GM12865 (cell line): ENCODE results near the gene AP2A1.

Experiments
- DNase-seq: peaks from one replicate; pipeline ENCODE4 v3.0.0; 2010; ENCODE audit warnings: low read depth
- H3K4me3 ChIP-seq: 2 replicates; pipeline ENCODE4 v1.5.1; 2011; ENCODE audit warnings: mild to moderate bottlenecking, low read depth, low read length, control low read depth
- TF ChIP-seq, protein P1 (sequence below): IDR thresholded peaks from 2 replicates; pipeline ENCODE4 v1.5.1; 2011; ENCODE audit warnings: low read length, control low read depth, low read depth, inconsistent platforms; ENCODE audit not compliant: insufficient read depth; ENCODE audit errors: missing control alignments

The AP2A1 gene

DNA sequence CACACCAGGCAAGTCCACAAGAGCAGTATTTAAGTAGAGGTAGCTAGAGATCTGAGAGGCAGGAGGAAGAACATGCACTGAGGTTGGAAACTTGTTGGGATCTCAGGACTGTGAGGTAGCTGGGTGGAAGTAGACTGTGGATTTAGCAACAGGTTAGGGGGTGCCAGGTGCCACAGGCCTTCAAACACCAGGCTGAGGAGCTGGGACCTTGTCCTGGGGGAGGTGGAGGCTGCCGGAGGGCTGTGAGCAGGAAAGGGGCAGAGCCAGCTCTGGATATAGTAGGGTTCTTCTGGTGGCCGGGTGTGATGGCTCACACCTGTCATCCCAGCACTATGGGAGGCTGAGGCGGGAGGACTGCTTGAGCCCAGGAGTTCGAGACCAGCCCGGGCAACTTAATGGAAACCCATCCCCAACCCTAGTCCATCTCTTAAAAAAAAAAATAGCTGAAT is 43.2 kb downstream of the AP2A1 start:
- H3K4me3 ChIP-seq: no peak overlapping the region
- no peak for DNase-seq
- TF ChIP-seq, protein P1, sequence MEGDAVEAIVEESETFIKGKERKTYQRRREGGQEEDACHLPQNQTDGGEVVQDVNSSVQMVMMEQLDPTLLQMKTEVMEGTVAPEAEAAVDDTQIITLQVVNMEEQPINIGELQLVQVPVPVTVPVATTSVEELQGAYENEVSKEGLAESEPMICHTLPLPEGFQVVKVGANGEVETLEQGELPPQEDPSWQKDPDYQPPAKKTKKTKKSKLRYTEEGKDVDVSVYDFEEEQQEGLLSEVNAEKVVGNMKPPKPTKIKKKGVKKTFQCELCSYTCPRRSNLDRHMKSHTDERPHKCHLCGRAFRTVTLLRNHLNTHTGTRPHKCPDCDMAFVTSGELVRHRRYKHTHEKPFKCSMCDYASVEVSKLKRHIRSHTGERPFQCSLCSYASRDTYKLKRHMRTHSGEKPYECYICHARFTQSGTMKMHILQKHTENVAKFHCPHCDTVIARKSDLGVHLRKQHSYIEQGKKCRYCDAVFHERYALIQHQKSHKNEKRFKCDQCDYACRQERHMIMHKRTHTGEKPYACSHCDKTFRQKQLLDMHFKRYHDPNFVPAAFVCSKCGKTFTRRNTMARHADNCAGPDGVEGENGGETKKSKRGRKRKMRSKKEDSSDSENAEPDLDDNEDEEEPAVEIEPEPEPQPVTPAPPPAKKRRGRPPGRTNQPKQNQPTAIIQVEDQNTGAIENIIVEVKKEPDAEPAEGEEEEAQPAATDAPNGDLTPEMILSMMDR: no peak

DNA sequence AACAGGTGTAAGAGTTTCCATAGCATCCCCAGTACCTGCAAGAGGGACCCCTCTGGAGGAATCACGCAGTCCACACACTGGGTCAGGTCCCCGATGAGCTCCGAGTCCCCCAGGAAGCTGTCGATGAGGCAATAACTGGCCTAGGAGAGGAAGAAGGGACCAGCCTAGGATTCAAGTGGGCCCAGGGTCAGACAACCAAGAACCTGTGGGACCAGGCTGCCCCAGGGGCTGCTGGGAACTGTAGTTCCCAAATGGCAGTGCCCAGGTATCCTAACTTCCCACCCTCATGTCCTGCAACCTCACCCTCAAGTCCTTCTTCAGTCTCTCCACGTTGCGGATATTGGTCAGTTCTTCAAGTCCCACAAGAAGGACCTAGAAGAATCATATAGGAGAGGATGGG is 44.5 kb downstream of the AP2A1 start:
- no peak overlapping the region for H3K4me3 ChIP-seq
- TF ChIP-seq, protein P1: no peak
- DNase-seq: no peak

DNA sequence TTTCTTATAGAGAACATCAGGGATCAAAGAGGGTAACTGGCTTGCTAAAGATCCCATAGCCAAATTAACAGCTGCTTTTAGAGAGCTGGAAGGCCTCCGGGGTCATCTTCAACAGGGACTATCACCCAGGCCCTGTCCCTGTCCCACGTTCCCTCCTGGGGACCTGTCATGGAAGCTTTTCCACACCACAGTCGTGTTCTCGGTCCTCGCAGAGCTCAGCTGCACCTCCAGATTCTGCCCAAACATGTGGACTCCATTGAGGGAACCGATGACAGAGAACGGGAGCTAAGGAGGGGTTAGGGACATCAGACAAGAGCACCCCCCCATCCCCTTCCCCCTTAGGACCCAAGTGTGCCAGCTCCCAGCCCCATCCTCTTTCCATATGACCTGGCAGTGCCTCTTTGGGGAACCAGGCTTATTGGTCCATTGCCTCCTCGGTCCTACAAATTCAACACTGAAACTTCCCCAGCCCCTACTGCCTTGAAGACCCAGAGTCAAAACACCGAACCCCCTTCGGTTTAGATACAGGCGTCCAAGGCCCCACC is 45.7 kb downstream of the AP2A1 start:
- H3K4me3 ChIP-seq: peak overlapping the region; percentile 82
- DNase-seq: no peak
- TF ChIP-seq, protein P1: no peak

DNA sequence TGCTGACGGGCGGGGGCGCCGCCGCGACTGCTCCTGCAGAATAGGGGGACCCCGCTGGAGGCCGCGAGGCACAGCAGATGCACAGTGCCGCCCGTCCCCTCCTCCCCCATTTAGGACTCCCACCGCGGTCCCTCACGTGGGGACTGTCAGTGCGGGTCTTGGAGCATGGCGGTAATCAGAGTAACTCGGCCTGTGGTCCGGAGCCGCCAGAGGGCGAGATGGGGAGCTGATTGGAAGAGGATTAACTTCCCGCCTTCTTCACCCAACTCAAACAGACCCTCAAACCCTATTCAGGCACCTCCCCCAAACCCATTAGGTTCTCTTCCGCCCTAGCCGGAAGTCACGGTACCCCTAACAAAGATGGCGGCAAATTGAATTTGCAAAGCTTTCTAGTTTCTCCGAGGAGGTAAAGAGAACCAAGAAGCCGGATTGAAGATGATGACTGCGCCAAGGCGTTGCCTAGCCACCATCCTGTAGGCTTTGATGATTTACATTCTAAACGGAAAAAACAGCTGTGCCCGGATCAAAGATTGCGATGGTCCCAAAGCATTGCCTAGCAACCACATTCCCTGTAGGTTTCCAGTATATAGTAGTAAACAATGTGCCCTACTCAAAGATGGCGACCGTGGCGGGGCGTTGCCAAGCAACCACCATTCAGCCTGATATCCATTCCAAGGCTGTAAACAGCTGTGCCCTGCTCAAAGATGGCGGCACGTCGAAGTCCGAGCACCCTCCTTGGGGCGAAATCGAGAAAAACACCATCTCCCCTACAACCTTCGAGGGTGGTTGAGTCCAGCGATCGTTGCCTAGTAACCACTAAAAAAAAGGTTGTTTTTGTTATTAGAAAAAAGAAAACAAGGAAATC is 46.4 kb downstream of the AP2A1 start, which contains the start of gene FUZ:
Gene FUZ (minus strand): TSS at position 296 of the 865 bp plus-strand sequence. CDS start 186 bp downstream, at position 110.
- TF ChIP-seq, protein P1: no peak
- peak within 1 kb of the TSS; percentile 82 for H3K4me3 ChIP-seq
- DNase-seq: peak; percentile 98

DNA sequence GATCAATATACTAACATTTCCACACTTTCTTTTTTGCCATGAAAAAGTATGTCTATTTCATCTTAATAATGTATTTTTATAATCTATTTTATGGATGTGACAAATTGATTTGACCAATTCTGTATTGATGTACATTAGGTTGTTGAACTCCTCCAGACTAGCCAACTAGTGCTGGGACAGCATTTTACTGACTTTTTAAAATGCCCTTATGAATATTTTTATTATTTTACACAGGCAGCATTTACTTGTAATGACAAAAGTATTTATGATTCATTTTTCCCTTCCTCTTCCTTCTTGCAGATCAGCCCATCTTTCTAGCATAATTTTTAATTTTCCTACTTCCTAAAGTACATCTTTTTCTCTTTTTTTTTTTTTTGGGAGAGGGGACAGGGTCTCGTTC is 47.2 kb downstream of the AP2A1 start:
- no peak for DNase-seq
- H3K4me3 ChIP-seq: peak overlapping the region; percentile 82
- TF ChIP-seq, protein P1: no peak

DNA sequence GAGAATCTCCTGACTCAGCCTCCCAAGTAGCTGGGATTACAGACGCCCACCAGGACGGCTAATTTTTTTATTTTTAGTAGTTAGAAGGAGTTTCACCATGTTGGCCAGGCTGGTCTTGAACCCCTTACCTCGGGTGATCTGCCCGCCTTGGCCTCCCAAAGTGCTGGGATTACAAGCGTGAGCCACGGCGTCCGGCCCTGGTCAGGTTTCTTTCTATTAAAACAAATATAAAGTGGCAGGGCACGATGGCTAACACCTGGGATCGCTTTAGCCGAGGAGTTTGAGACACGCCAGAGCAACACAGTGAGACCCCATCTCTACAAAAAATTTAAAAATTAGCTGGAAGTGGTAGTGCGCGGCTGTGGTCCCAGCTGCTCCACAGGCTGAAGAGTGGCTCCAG is 49.8 kb downstream of the AP2A1 start:
- no peak for DNase-seq
- TF ChIP-seq, protein P1: no peak
- H3K4me3 ChIP-seq: no peak overlapping the region
